ENCODE data around the gene SNX9. TPM values are rescaled to one million over a fixed set of nuclear protein-coding genes. Genes with fewer than 3 reads are reported as not detected.

Gene SNX9
- total and polyA plus RNA-seq, 2 of the 8 experiments (the other 6 are each of a cell fraction or from before 2014, with no cell fraction given) = 11.8 to 23.2 TPM

GRCh38 chr6:157864185-157864761 lies 41.2 kb downstream of the SNX9 start:
- H3K18ac ChIP-seq (ENCODE audit: extremely low read depth, low read length) = no peak overlapping the region
- no peak overlapping the region for H2AFZ ChIP-seq (ENCODE audit: low read length)
- H2BK12ac ChIP-seq (ENCODE audit: low read depth, low read length) = no peak overlapping the region
- H2BK5ac ChIP-seq (ENCODE audit: low read depth, low read length) = no peak overlapping the region
- H3K4me2 ChIP-seq (ENCODE audit: insufficient read depth in 1 of 2, low read depth in 2 of 2, low read length in 2 of 2) = no peak overlapping the region
- H3K79me2 ChIP-seq (ENCODE audit: control insufficient read depth in 1 of 2, insufficient read depth in 2 of 2, low read length in 2 of 2) = peaks cover 0 to 70% of the 10 kb centered on the region in 2 experiments; a peak in 3 of 4 replicates
- no peak overlapping the region for H3K27ac ChIP-seq (ENCODE audit: low read depth, low read length)
- H2BK15ac ChIP-seq (ENCODE audit: low read length) = no peak overlapping the region
- peaks cover 3 to 4% (median 3%) of the 10 kb centered on the region in 4 experiments; a peak in 3 of 8 replicates for H3K36me3 ChIP-seq (ENCODE audit: control insufficient read depth in 2 of 4, insufficient read depth in 4 of 4, low read length in 3 of 4)
- H3K9ac ChIP-seq (replicated peaks in 1 of 4; ENCODE audit: extremely low read depth in 1 of 4, low read depth in 3 of 4, low read length in 3 of 4) = no peak overlapping the region
- H3K9me3 ChIP-seq (ENCODE audit: insufficient read depth in 2 of 2, low read depth in 1 of 2, low read length in 1 of 2) = no peaks in the 10 kb centered on the region
- H3K4me1 ChIP-seq (replicated peaks in 1 of 4; ENCODE audit: control insufficient read depth in 3 of 4, insufficient read depth in 4 of 4, low read length in 3 of 4) = peaks cover 0 to 10% (median 2%) of the 10 kb centered on the region in 4 experiments; a peak in 1 of 7 replicates
- no peak overlapping the region for H4K5ac ChIP-seq (ENCODE audit: insufficient read length, low read depth, low read length)
- TF ChIP-seq RXRA (IDR thresholded peaks at IDR 0.05; ENCODE audit: insufficient read depth, low read depth, low read length) (no peak), CHD1 (IDR thresholded peaks at IDR 0.05; ENCODE audit: low read depth, low read length) (no peak), JUND (IDR thresholded peaks at IDR 0.05; ENCODE audit: low read length) (no peak), BCL11A (IDR thresholded peaks at IDR 0.05; ENCODE audit: low read depth in 2 of 2, low read length in 2 of 2) (no peak), NANOG (IDR thresholded peaks at IDR 0.05; ENCODE audit: insufficient read depth, low read depth, low read length, poor library complexity, severe bottlenecking) (no peak), SP2 (IDR thresholded peaks at IDR 0.05; ENCODE audit: low read length) (no peak)
- no peak overlapping the region for H3K4me3 ChIP-seq (ENCODE audit: extremely low read depth in 1 of 4, insufficient read depth in 2 of 4, low read depth in 3 of 4, low read length in 4 of 4)
- H3K79me1 ChIP-seq (ENCODE audit: low read depth, low read length) = peaks cover 2% of the 10 kb centered on the region
- POLR2A ChIA-PET (ENCODE audit: partially characterized antibody) = no interaction called here
- no peak for DNase-seq (ENCODE audit: low read depth in 1 of 2, low spot score in 2 of 2)
- H4K20me1 ChIP-seq (replicated peaks in 1 of 2; ENCODE audit: control insufficient read depth in 1 of 2, insufficient read depth in 2 of 2, low read length in 2 of 2) = peaks cover 6 to 7% of the 10 kb centered on the region in 2 experiments
- no peak for FAIRE-seq
- 94% methylated on average over 11 of the region's 11 CpGs; no CpG with 5 or more reads in 1 of the 2 experiments for WGBS, 2 experiments (ENCODE audit: extremely low coverage in 1 of 2, insufficient coverage in 1 of 2, insufficient read length in 1 of 2, insufficient replicate concordance in 2 of 2, low coverage in 1 of 2, low lambda C conversion rate in 2 of 2, missing lambda C conversion rate in 1 of 2)
- H2BK120ac ChIP-seq (replicated peaks; ENCODE audit: low read depth, low read length) = no peak overlapping the region
- H3K27me3 ChIP-seq (replicated peaks in 1 of 4; ENCODE audit: control insufficient read depth in 3 of 4, extremely low read depth in 1 of 4, insufficient read depth in 3 of 4, low read length in 3 of 4) = no peaks in the 10 kb centered on the region
- no peaks in the 10 kb centered on the region for H3K23me2 ChIP-seq (ENCODE audit: low read depth, low read length)
- H3K4ac ChIP-seq (replicated peaks; ENCODE audit: insufficient read length, low read depth, low read length) = no peak overlapping the region
- CTCF ChIA-PET (ENCODE audit: partially characterized antibody) = interaction anchor here (2.1 kb wide), 1 partner anchor 107 kb away, joined by 8 read pairs; no protein-coding TSS in a partner anchor
- H3K14ac ChIP-seq (ENCODE audit: insufficient read length) = no peak overlapping the region
- no peak overlapping the region for H2AK5ac ChIP-seq (ENCODE audit: low read depth, low read length)
- no peak overlapping the region for H3K56ac ChIP-seq (replicated peaks; ENCODE audit: insufficient read length, low read depth, low read length)
- no peak overlapping the region for H2BK20ac ChIP-seq (ENCODE audit: low read length)
- no peak overlapping the region for H3K23ac ChIP-seq (ENCODE audit: insufficient read length)
- H4K8ac ChIP-seq (ENCODE audit: extremely low read depth, insufficient read depth, low read length) = no peak overlapping the region; the same call in 1 of the 2 replicates
- no peak overlapping the region for H4K91ac ChIP-seq (replicated peaks; ENCODE audit: insufficient read length, low read length)

Data from H1 (cell line).